ENCODE results near the gene MALT1.

DNA sequence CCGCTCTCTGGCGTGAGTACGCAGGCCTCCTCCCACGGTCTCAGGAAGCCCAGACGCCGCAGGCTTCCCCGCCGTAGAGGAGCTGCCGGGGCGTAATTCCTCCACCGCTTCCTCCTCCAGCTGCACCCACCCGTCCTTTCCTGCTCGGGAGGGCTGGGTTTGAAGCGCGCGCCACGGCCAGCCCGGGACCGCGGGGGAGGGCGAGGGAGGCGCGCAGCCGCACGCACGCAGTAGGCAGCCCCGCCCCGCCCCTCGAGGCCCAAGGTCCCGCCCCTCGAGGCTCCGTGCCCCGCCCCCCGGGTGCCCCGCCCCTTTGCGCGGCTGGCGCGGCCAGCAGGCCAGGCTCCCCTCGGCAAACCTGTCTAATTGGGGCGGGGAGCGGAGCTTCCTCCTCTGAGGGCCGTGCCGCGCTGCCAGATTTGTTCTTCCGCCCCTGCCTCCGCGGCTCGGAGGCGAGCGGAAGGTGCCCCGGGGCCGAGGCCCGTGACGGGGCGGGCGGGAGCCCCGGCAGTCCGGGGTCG lies at the start of gene MALT1:
- TF ChIP-seq POLR2AphosphoS5 (IDR thresholded peaks at IDR 0.05; ENCODE audit: low read depth, low read length) = peak; percentile 87
- TF ChIP-seq, protein P1, sequence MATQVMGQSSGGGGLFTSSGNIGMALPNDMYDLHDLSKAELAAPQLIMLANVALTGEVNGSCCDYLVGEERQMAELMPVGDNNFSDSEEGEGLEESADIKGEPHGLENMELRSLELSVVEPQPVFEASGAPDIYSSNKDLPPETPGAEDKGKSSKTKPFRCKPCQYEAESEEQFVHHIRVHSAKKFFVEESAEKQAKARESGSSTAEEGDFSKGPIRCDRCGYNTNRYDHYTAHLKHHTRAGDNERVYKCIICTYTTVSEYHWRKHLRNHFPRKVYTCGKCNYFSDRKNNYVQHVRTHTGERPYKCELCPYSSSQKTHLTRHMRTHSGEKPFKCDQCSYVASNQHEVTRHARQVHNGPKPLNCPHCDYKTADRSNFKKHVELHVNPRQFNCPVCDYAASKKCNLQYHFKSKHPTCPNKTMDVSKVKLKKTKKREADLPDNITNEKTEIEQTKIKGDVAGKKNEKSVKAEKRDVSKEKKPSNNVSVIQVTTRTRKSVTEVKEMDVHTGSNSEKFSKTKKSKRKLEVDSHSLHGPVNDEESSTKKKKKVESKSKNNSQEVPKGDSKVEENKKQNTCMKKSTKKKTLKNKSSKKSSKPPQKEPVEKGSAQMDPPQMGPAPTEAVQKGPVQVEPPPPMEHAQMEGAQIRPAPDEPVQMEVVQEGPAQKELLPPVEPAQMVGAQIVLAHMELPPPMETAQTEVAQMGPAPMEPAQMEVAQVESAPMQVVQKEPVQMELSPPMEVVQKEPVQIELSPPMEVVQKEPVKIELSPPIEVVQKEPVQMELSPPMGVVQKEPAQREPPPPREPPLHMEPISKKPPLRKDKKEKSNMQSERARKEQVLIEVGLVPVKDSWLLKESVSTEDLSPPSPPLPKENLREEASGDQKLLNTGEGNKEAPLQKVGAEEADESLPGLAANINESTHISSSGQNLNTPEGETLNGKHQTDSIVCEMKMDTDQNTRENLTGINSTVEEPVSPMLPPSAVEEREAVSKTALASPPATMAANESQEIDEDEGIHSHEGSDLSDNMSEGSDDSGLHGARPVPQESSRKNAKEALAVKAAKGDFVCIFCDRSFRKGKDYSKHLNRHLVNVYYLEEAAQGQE (IDR thresholded peaks at IDR 0.05; ENCODE audit: insufficient read depth in 1 of 2, low read depth in 2 of 2, low read length in 2 of 2) = 0 out of 4 replicates have a peak, but pooled peaks of 1 of the 2 experiments have one; percentile 31
- peak; percentile 94; the same call in 1 of the 2 replicates for TF ChIP-seq TAF1 (IDR thresholded peaks at IDR 0.05; ENCODE audit: borderline replicate concordance, insufficient read depth, low read length)
- peak; percentile 50; the same call in 1 of the 2 replicates for TF ChIP-seq SIN3A (IDR thresholded peaks at IDR 0.05; ENCODE audit: borderline replicate concordance, insufficient read depth, low read length)
